ENCODE results near the gene PROX2.

PROX2 gene

GRCh38 chr14:74859757-74860552 is 16.0 kb downstream of the PROX2 start:
- H3K27ac ChIP-seq (replicated peaks; ENCODE audit: low read length) = no peak overlapping the region
- H2BK15ac ChIP-seq (ENCODE audit: low read length) = no peak overlapping the region
- no peak overlapping the region for H2AK5ac ChIP-seq (ENCODE audit: low read depth, low read length)
- H3K27me3 ChIP-seq (ENCODE audit: control insufficient read depth in 3 of 3, insufficient read depth in 3 of 3, low read depth in 1 of 3, low read length in 3 of 3) = peaks cover 0 to 3% (median 0%) of the 10 kb centered on the region in 3 experiments
- no peaks in the 10 kb centered on the region for H3K9me3 ChIP-seq (replicated peaks in 1 of 2; ENCODE audit: control insufficient read depth in 2 of 2, insufficient read depth in 1 of 2, low read depth in 1 of 2, low read length in 2 of 2)
- H3K18ac ChIP-seq (ENCODE audit: low read length) = no peak overlapping the region
- no peaks in the 10 kb centered on the region for H3K4me1 ChIP-seq (ENCODE audit: control insufficient read depth in 2 of 2, insufficient read depth in 1 of 2, low read depth in 1 of 2, low read length in 2 of 2)
- no peak overlapping the region for H2AFZ ChIP-seq (ENCODE audit: low read length)
- H3K14ac ChIP-seq (ENCODE audit: low read length) = no peak overlapping the region
- no peak overlapping the region for H3K4ac ChIP-seq (ENCODE audit: low read length)
- no peak overlapping the region for H2BK120ac ChIP-seq (ENCODE audit: low read depth, low read length)
- H4K91ac ChIP-seq (ENCODE audit: low read depth, low read length, poor library complexity) = no peak overlapping the region
- no peak overlapping the region for H3K4me3 ChIP-seq (ENCODE audit: low read length in 2 of 2)
- no peaks in the 10 kb centered on the region for H3K79me1 ChIP-seq (ENCODE audit: low read depth, low read length)
- H3K23ac ChIP-seq (ENCODE audit: low read depth, low read length, poor library complexity) = no peak overlapping the region
- DNase-seq (ENCODE audit: low spot score) = no peak
- no peak overlapping the region for H3K9ac ChIP-seq (ENCODE audit: low read depth, low read length, poor library complexity)
- no peak overlapping the region for H2BK12ac ChIP-seq (ENCODE audit: low read length)
- no peak overlapping the region for H2BK5ac ChIP-seq (ENCODE audit: low read length)
- WGBS, 2 donors (ENCODE audit: extremely low coverage in 2 of 2, insufficient read length in 2 of 2, insufficient replicate concordance in 1 of 2) = no CpG with 5 or more reads among the region's 10 CpGs
- H3K36me3 ChIP-seq (replicated peaks in 1 of 2; ENCODE audit: control insufficient read depth in 2 of 2, insufficient read depth in 2 of 2, low read length in 2 of 2) = no peaks in the 10 kb centered on the region
- H4K8ac ChIP-seq (ENCODE audit: low read depth, low read length) = no peak overlapping the region
- no peak overlapping the region for H3K4me2 ChIP-seq (ENCODE audit: insufficient read depth, low read length, poor library complexity, severe bottlenecking)

GRCh38 chr14:74858022-74858421 is 17.9 kb downstream of the PROX2 start:
- H2AK5ac ChIP-seq (ENCODE audit: low read depth, low read length) = no peak overlapping the region
- H3K9me3 ChIP-seq (replicated peaks in 1 of 2; ENCODE audit: control insufficient read depth in 2 of 2, insufficient read depth in 1 of 2, low read depth in 1 of 2, low read length in 2 of 2) = no peaks in the 10 kb centered on the region
- WGBS, 2 donors (ENCODE audit: extremely low coverage in 2 of 2, insufficient read length in 2 of 2, insufficient replicate concordance in 1 of 2) = no CpG with 5 or more reads among the region's 1 CpG

GRCh38 chr14:74856366-74856765 is 19.6 kb downstream of the PROX2 start:
- H3K27ac ChIP-seq (replicated peaks; ENCODE audit: low read length) = no peak overlapping the region
- H3K4me2 ChIP-seq (ENCODE audit: insufficient read depth, low read length, poor library complexity, severe bottlenecking) = no peak overlapping the region
- no peak overlapping the region for H3K4me3 ChIP-seq (ENCODE audit: low read length in 2 of 2)
- no peak overlapping the region for H2AK5ac ChIP-seq (ENCODE audit: low read depth, low read length)
- no peaks in the 10 kb centered on the region for H3K36me3 ChIP-seq (replicated peaks in 1 of 2; ENCODE audit: control insufficient read depth in 2 of 2, insufficient read depth in 2 of 2, low read length in 2 of 2)
- no peaks in the 10 kb centered on the region for H3K27me3 ChIP-seq (ENCODE audit: control insufficient read depth in 3 of 3, insufficient read depth in 3 of 3, low read depth in 1 of 3, low read length in 3 of 3)
- no peaks in the 10 kb centered on the region for H3K9me3 ChIP-seq (replicated peaks in 1 of 2; ENCODE audit: control insufficient read depth in 2 of 2, insufficient read depth in 1 of 2, low read depth in 1 of 2, low read length in 2 of 2)
- H3K79me1 ChIP-seq (ENCODE audit: low read depth, low read length) = no peaks in the 10 kb centered on the region
- no peak overlapping the region for H2BK120ac ChIP-seq (ENCODE audit: low read depth, low read length)
- WGBS, 2 donors (ENCODE audit: extremely low coverage in 2 of 2, insufficient read length in 2 of 2, insufficient replicate concordance in 1 of 2) = no CpG with 5 or more reads among the region's 1 CpG
- H3K4me1 ChIP-seq (ENCODE audit: control insufficient read depth in 2 of 2, insufficient read depth in 1 of 2, low read depth in 1 of 2, low read length in 2 of 2) = peaks cover 0 to 3% of the 10 kb centered on the region in 2 donors
- no peak overlapping the region for H2AFZ ChIP-seq (ENCODE audit: low read length)
- no peak overlapping the region for H3K9ac ChIP-seq (ENCODE audit: low read depth, low read length, poor library complexity)
- no peak overlapping the region for H2BK12ac ChIP-seq (ENCODE audit: low read length)
- no peak overlapping the region for H3K23ac ChIP-seq (ENCODE audit: low read depth, low read length, poor library complexity)
- H2BK5ac ChIP-seq (ENCODE audit: low read length) = no peak overlapping the region
- no peak overlapping the region for H4K91ac ChIP-seq (ENCODE audit: low read depth, low read length, poor library complexity)
- H2BK15ac ChIP-seq (ENCODE audit: low read length) = no peak overlapping the region
- H4K8ac ChIP-seq (ENCODE audit: low read depth, low read length) = no peak overlapping the region
- H3K18ac ChIP-seq (ENCODE audit: low read length) = no peak overlapping the region
- no peak for DNase-seq (ENCODE audit: low spot score)
- no peak overlapping the region for H3K14ac ChIP-seq (ENCODE audit: low read length)
- H3K4ac ChIP-seq (ENCODE audit: low read length) = no peak overlapping the region

More at GRCh38 chr14:74858022-74858421, 17.9 kb downstream of the PROX2 start:
- no peak overlapping the region for H4K8ac ChIP-seq (ENCODE audit: low read depth, low read length)
- no peaks in the 10 kb centered on the region for H3K36me3 ChIP-seq (replicated peaks in 1 of 2; ENCODE audit: control insufficient read depth in 2 of 2, insufficient read depth in 2 of 2, low read length in 2 of 2)
- H3K4me2 ChIP-seq (ENCODE audit: insufficient read depth, low read length, poor library complexity, severe bottlenecking) = no peak overlapping the region
- no peak overlapping the region for H2BK120ac ChIP-seq (ENCODE audit: low read depth, low read length)
- no peak overlapping the region for H2BK15ac ChIP-seq (ENCODE audit: low read length)
- H3K4me1 ChIP-seq (ENCODE audit: control insufficient read depth in 2 of 2, insufficient read depth in 1 of 2, low read depth in 1 of 2, low read length in 2 of 2) = peaks cover 0 to under 1% of the 10 kb centered on the region in 2 donors
- no peaks in the 10 kb centered on the region for H3K79me1 ChIP-seq (ENCODE audit: low read depth, low read length)
- no peak overlapping the region for H3K4me3 ChIP-seq (ENCODE audit: low read length in 2 of 2)
- H2BK5ac ChIP-seq (ENCODE audit: low read length) = no peak overlapping the region
- no peak overlapping the region for H4K91ac ChIP-seq (ENCODE audit: low read depth, low read length, poor library complexity)
- DNase-seq (ENCODE audit: low spot score) = no peak
- H3K14ac ChIP-seq (ENCODE audit: low read length) = no peak overlapping the region
- H3K4ac ChIP-seq (ENCODE audit: low read length) = no peak overlapping the region
- H3K23ac ChIP-seq (ENCODE audit: low read depth, low read length, poor library complexity) = no peak overlapping the region
- no peak overlapping the region for H2BK12ac ChIP-seq (ENCODE audit: low read length)
- H3K27ac ChIP-seq (replicated peaks; ENCODE audit: low read length) = no peak overlapping the region
- H3K18ac ChIP-seq (ENCODE audit: low read length) = no peak overlapping the region
- no peaks in the 10 kb centered on the region for H3K27me3 ChIP-seq (ENCODE audit: control insufficient read depth in 3 of 3, insufficient read depth in 3 of 3, low read depth in 1 of 3, low read length in 3 of 3)
- H3K9ac ChIP-seq (ENCODE audit: low read depth, low read length, poor library complexity) = no peak overlapping the region
- no peak overlapping the region for H2AFZ ChIP-seq (ENCODE audit: low read length)

- H3K18ac ChIP-seq (ENCODE audit: low read length) = no peak overlapping the region
- H4K8ac ChIP-seq (ENCODE audit: low read depth, low read length) = no peak overlapping the region
- no peak overlapping the region for H2AK5ac ChIP-seq (ENCODE audit: low read depth, low read length)
- no peak overlapping the region for H3K4ac ChIP-seq (ENCODE audit: low read length)
- no peak overlapping the region for H2AFZ ChIP-seq (ENCODE audit: low read length)
- no CpG with 5 or more reads among the region's 4 CpGs for WGBS, 2 donors (ENCODE audit: extremely low coverage in 2 of 2, insufficient read length in 2 of 2, insufficient replicate concordance in 1 of 2)
- H3K79me1 ChIP-seq (ENCODE audit: low read depth, low read length) = no peaks in the 10 kb centered on the region
- H3K36me3 ChIP-seq (replicated peaks in 1 of 2; ENCODE audit: control insufficient read depth in 2 of 2, insufficient read depth in 2 of 2, low read length in 2 of 2) = no peaks in the 10 kb centered on the region
- no peak for DNase-seq (ENCODE audit: low spot score)
- no peak overlapping the region for H3K23ac ChIP-seq (ENCODE audit: low read depth, low read length, poor library complexity)
- no peak overlapping the region for H3K4me2 ChIP-seq (ENCODE audit: insufficient read depth, low read length, poor library complexity, severe bottlenecking)
- H3K9me3 ChIP-seq (replicated peaks in 1 of 2; ENCODE audit: control insufficient read depth in 2 of 2, insufficient read depth in 1 of 2, low read depth in 1 of 2, low read length in 2 of 2) = no peaks in the 10 kb centered on the region
- H3K4me3 ChIP-seq (ENCODE audit: low read length in 2 of 2) = no peak overlapping the region
- no peak overlapping the region for H4K91ac ChIP-seq (ENCODE audit: low read depth, low read length, poor library complexity)
- H2BK120ac ChIP-seq (ENCODE audit: low read depth, low read length) = no peak overlapping the region
- no peak overlapping the region for H2BK15ac ChIP-seq (ENCODE audit: low read length)
- H3K9ac ChIP-seq (ENCODE audit: low read depth, low read length, poor library complexity) = peak overlapping the region; percentile 36
- no peak overlapping the region for H2BK5ac ChIP-seq (ENCODE audit: low read length)
- H3K14ac ChIP-seq (ENCODE audit: low read length) = no peak overlapping the region
- peaks cover 0 to 3% of the 10 kb centered on the region in 2 donors for H3K4me1 ChIP-seq (ENCODE audit: control insufficient read depth in 2 of 2, insufficient read depth in 1 of 2, low read depth in 1 of 2, low read length in 2 of 2)
- no peak overlapping the region for H2BK12ac ChIP-seq (ENCODE audit: low read length)
- no peaks in the 10 kb centered on the region for H3K27me3 ChIP-seq (ENCODE audit: control insufficient read depth in 3 of 3, insufficient read depth in 3 of 3, low read depth in 1 of 3, low read length in 3 of 3)
- H3K27ac ChIP-seq (replicated peaks; ENCODE audit: low read length) = no peak overlapping the region
Measured at GRCh38 chr14:74855945-74856344, 20.0 kb downstream of the PROX2 start.
